IMR-90 (cell line): ENCODE results near the gene ACOXL. TPM values are rescaled to one million over a fixed set of nuclear protein-coding genes. Genes with fewer than 3 reads are reported as not detected.
A peak's percentile ranks its signal among the peaks of the same experiment; 100 is the strongest.

Source experiments
- ATAC-seq: fragments of 200-7000 bp; cut with Tn5 transposase; 2 replicates; pipeline ENCODE4 v1.9.1; 2020; ENCODE audit warnings: low read depth, mild to moderate bottlenecking, moderate library complexity
- BruUV-seq: library from RNA; stranded (reverse); fragments of 400-500 nt; replicated peaks from 2 replicates; lab custom pipeline; 2021; lab: Mats Ljungman, UMichigan
- CTCF ChIA-PET: fragments of 300-600 bp; formaldehyde crosslinking; extraction: SDS; loops from one replicate; lab custom pipeline; 2021; ENCODE audit warnings: antibody characterized with exemption; lab: Yijun Ruan, JAX
- POLR2A ChIA-PET: fragments of 300-600 bp; sonication (Branson Sonifier 250); formaldehyde crosslinking; loops from one replicate; lab custom pipeline; 2022; ENCODE audit warnings: antibody characterized with exemption; ENCODE audit not compliant: unreplicated experiment; lab: Charles Lee
- DNase-seq: peaks from one replicate; pipeline ENCODE4 v3.0.0; 2013
- H2AFZ ChIP-seq: replicated peaks from 2 replicates; pipeline ENCODE3; 2013; ENCODE audit warnings: low read length, mild to moderate bottlenecking; ENCODE audit not compliant: poor library complexity
- H2AK5ac ChIP-seq: 2 replicates; pipeline ENCODE4 v1.6.1; 2013; ENCODE audit warnings: low read depth, low read length, inconsistent platforms
- H2AK9ac ChIP-seq: replicated peaks from 2 replicates; pipeline ENCODE3; 2013; ENCODE audit warnings: mild to moderate bottlenecking, low read depth, low read length, moderate library complexity; ENCODE audit not compliant: poor library complexity
- H2BK120ac ChIP-seq: 2 replicates; pipeline ENCODE4 v1.6.1; 2013; ENCODE audit warnings: low read depth, low read length, inconsistent platforms
- H2BK15ac ChIP-seq: 3 replicates; pipeline ENCODE4 v1.6.1; 2013; ENCODE audit warnings: low read depth, low read length, inconsistent platforms
- H2BK20ac ChIP-seq: 2 replicates; pipeline ENCODE4 v1.6.1; 2013; ENCODE audit warnings: low read depth, mild to moderate bottlenecking, inconsistent platforms, low read length, moderate library complexity
- H2BK5ac ChIP-seq: 2 replicates; pipeline ENCODE4 v1.6.1; 2013; ENCODE audit warnings: mild to moderate bottlenecking, low read depth, low read length, inconsistent platforms; ENCODE audit not compliant: poor library complexity, severe bottlenecking
- H3K14ac ChIP-seq: replicated peaks from 2 replicates; pipeline ENCODE4 v1.6.1; 2013; ENCODE audit warnings: low read depth, low read length, inconsistent platforms
- H3K18ac ChIP-seq: 2 replicates; pipeline ENCODE4 v1.6.1; 2013; ENCODE audit warnings: low read depth, low read length, control low read depth
- H3K23ac ChIP-seq: 2 replicates; pipeline ENCODE4 v1.6.1; 2013; ENCODE audit warnings: low read depth, low read length, inconsistent platforms
- H3K27ac ChIP-seq: 2 replicates; pipeline ENCODE4 v1.5.1; 2013; ENCODE audit warnings: mild to moderate bottlenecking, control low read depth, low read length; ENCODE audit not compliant: insufficient read depth
- H3K27me3 ChIP-seq: 2 replicates; pipeline ENCODE4 v1.6.1; 2013; ENCODE audit warnings: low read length; ENCODE audit not compliant: control insufficient read depth, insufficient read depth
- H3K36me3 ChIP-seq: 2 replicates; pipeline ENCODE4 v1.6.1; 2013; ENCODE audit warnings: low read length, mixed read lengths; ENCODE audit not compliant: control insufficient read depth, insufficient read depth
- H3K4ac ChIP-seq: 2 replicates; pipeline ENCODE4 v1.6.1; 2013; ENCODE audit warnings: low read depth, low read length, inconsistent platforms
- H3K4me1 ChIP-seq: 2 replicates; pipeline ENCODE4 v1.6.1; 2013; ENCODE audit warnings: low read length, mixed read lengths; ENCODE audit not compliant: control insufficient read depth, insufficient read depth
- H3K4me2 ChIP-seq: 2 replicates; pipeline ENCODE4 v1.6.1; 2013; ENCODE audit warnings: low read depth, mild to moderate bottlenecking, control low read depth, low read length, moderate library complexity
- H3K4me3 ChIP-seq: 2 replicates; pipeline ENCODE4 v1.5.1; 2013; ENCODE audit warnings: low read depth, mild to moderate bottlenecking, control low read depth, low read length, moderate library complexity; ENCODE audit not compliant: insufficient read depth
- H3K56ac ChIP-seq: 2 replicates; pipeline ENCODE4 v1.6.1; 2013; ENCODE audit warnings: low read length, inconsistent platforms; ENCODE audit not compliant: insufficient read depth; ENCODE audit errors: extremely low read depth
- H3K79me1 ChIP-seq, 2 experiments: 2 replicates each; pipeline ENCODE4 v1.6.1; 2013; ENCODE audit warnings: low read length in 2 of 2, inconsistent platforms in 1 of 2, low read depth in 1 of 2
- H3K9ac ChIP-seq: 2 replicates; pipeline ENCODE4 v1.6.1; 2013; ENCODE audit warnings: low read depth, low read length, control low read depth
- H3K9me1 ChIP-seq: 2 replicates; pipeline ENCODE4 v1.6.1; 2013; ENCODE audit warnings: low read length, inconsistent platforms; ENCODE audit not compliant: insufficient read depth
- H3K9me3 ChIP-seq: 2 replicates; pipeline ENCODE4 v1.6.1; 2013; ENCODE audit warnings: low read length; ENCODE audit not compliant: control insufficient read depth, insufficient read depth
- H4K20me1 ChIP-seq: 2 replicates; pipeline ENCODE4 v1.6.1; 2013; ENCODE audit warnings: low read length, inconsistent platforms; ENCODE audit not compliant: insufficient read depth
- H4K5ac ChIP-seq: 2 replicates; pipeline ENCODE4 v1.6.1; 2013; ENCODE audit warnings: mild to moderate bottlenecking, low read depth, low read length, control low read depth
- H4K8ac ChIP-seq, 2 experiments: 2 replicates each; pipeline ENCODE4 v1.6.1; 2013; ENCODE audit warnings: low read depth in 2 of 2, low read length in 2 of 2, control low read depth in 1 of 2, inconsistent platforms in 1 of 2
- H4K91ac ChIP-seq: 2 replicates; pipeline ENCODE4 v1.6.1; 2013; ENCODE audit warnings: low read depth, low read length, inconsistent platforms; ENCODE audit not compliant: insufficient read depth
- BHLHE40 ChIP-seq: fragments of 150-350 bp; IDR thresholded peaks from 2 replicates; pipeline ENCODE4 v1.6.1; 2016; ENCODE audit warnings: mild to moderate bottlenecking, low read depth, low read length
- CEBPB ChIP-seq: IDR thresholded peaks from 2 replicates; pipeline ENCODE4 v1.6.1; 2012; ENCODE audit warnings: low read depth, low read length, improper control_type of control experiment
- CTCF ChIP-seq: conservative IDR thresholded peaks from 2 replicates; pipeline ENCODE4 v1.5.1; 2012; ENCODE audit warnings: mild to moderate bottlenecking, low read depth, low read length, improper control_type of control experiment
- MAZ ChIP-seq: IDR thresholded peaks from 2 replicates; pipeline ENCODE4 v1.6.1; 2012; ENCODE audit warnings: low read depth, mild to moderate bottlenecking, low read length, improper control_type of control experiment, moderate library complexity, borderline replicate concordance
- NFE2L2 ChIP-seq: fragments of 150-350 bp; IDR thresholded peaks from 2 replicates; pipeline ENCODE4 v1.6.1; 2016; ENCODE audit warnings: low read depth, mild to moderate bottlenecking, low read length
- POLR2A ChIP-seq: IDR thresholded peaks from 2 replicates; pipeline ENCODE4 v1.6.1; 2012; ENCODE audit warnings: mild to moderate bottlenecking, low read depth, low read length
- RAD21 ChIP-seq: IDR thresholded peaks from 2 replicates; pipeline ENCODE4 v1.6.1; 2012; ENCODE audit warnings: low read length, improper control_type of control experiment
- RCOR1 ChIP-seq: IDR thresholded peaks from 2 replicates; pipeline ENCODE4 v1.6.1; 2012; ENCODE audit warnings: mild to moderate bottlenecking, low read length, improper control_type of control experiment; ENCODE audit not compliant: insufficient replicate concordance
- RFX5 ChIP-seq: IDR thresholded peaks from 2 replicates; pipeline ENCODE4 v1.8.0; 2012; ENCODE audit warnings: low read depth, mild to moderate bottlenecking, low read length, moderate library complexity
- SMC3 ChIP-seq: fragments of 150-350 bp; IDR thresholded peaks from 2 replicates; pipeline ENCODE4 v1.6.1; 2016; ENCODE audit warnings: low read depth, mild to moderate bottlenecking, antibody characterized with exemption, low read length, moderate library complexity
- WGBS, 2 experiments: methylation state at CpG; one replicate each; pipeline versions ENCODE4 v1.1.5 to v1.1.7; 2013; ENCODE audit warnings: missing lambda C conversion rate in 2 of 2; ENCODE audit not compliant: insufficient read length in 1 of 2; ENCODE audit errors: extremely low coverage in 2 of 2; 5-methylcytosine and 5-hydroxymethylcytosine counted together
- dilution Hi-C: fragments of 300-500 bp; cut with HindIII; formaldehyde crosslinking; loops from one replicate; pipeline ENCODE4 v1.14.3; 2018; ENCODE audit warnings: low sequenced_read_pairs; ENCODE audit not compliant: unreplicated experiment
- in situ Hi-C: fragments of 300-500 bp; cut with MboI; formaldehyde crosslinking; loops from 3 replicates; pipeline ENCODE4 v1.14.3; 2019; ENCODE audit warnings: low sequenced_read_pairs, inconsistent platforms, mixed read lengths
- intact Hi-C: fragments of 100-400 bp; cut with micrococcal nuclease; formaldehyde crosslinking; loops from 2 replicates; pipeline ENCODE4 v1.10.0; 2022
- polyA plus RNA-seq, 3 experiments: library from polyadenylated mRNA; depleted of rRNA; stranded (reverse); fragments of >200 nt; gene quantifications; 2 replicates each; pipeline ENCODE4 v1.2.3, GENCODE V29; 2012; ENCODE audit warnings: low replicate concordance in 1 of 3
- total RNA-seq: library from RNA; depleted of rRNA; stranded (reverse); fragments of >200 nt; gene quantifications from 2 replicates; pipeline ENCODE4 v1.2.3, GENCODE V29; 2012
- TF ChIP-seq, protein P1 (sequence below): fragments of 150-350 bp; IDR thresholded peaks from 2 replicates; pipeline ENCODE4 v1.6.1; 2017; ENCODE audit warnings: mild to moderate bottlenecking, antibody characterized with exemption, low read length, low read depth

Gene ACOXL
- total and polyA plus RNA-seq, 2 of the 4 experiments (the other 2 are of a cell fraction), result not detected

DNA sequence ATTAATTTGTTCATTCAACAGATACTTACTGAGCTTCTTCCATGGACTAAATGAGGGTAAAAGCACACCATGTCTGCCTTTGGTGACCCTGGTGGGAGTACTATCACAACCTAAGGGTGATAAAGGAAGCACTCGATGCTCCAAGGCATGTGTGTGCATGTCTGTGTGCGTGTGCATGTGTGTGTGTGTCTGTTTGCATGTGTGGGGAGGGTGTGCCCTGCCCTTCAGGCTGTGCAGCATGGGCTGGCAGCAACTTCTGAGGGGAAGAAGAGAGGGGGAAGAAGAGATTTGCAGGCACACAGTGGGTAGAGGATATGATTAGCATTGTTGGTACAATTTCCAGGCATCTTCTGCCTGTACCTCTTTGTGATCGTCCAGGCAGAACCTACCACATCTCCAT is 121.6 kb downstream of the ACOXL start:
- Histone ChIP-seq H2BK120ac (no peak overlapping the region), H3K27ac (no peak overlapping the region), H3K14ac (no peak overlapping the region), H2AFZ (no peak overlapping the region), H2BK15ac (no peak overlapping the region), H4K8ac (no peak overlapping the region), H3K4me3 (no peak overlapping the region), H4K5ac (no peak overlapping the region), H2BK5ac (no peak overlapping the region), H4K20me1 (no peaks in the 10 kb centered on the region), H2AK5ac (no peak overlapping the region), H3K4me1 (no peaks in the 10 kb centered on the region), H3K27me3 (peaks cover 14% of the 10 kb centered on the region), H4K91ac (no peak overlapping the region), H3K9me1 (no peaks in the 10 kb centered on the region), H3K36me3 (no peaks in the 10 kb centered on the region), H3K79me1 (no peaks in the 10 kb centered on the region), H3K56ac (no peak overlapping the region), H3K18ac (no peak overlapping the region), H3K4me2 (no peak overlapping the region), H3K9ac (no peak overlapping the region), H3K9me3 (no peaks in the 10 kb centered on the region), H3K4ac (no peak overlapping the region), H2AK9ac (peak overlapping the region; percentile 13), H2BK20ac (no peak overlapping the region), H3K23ac (no peak overlapping the region)
- DNase-seq, result no peak
- dilution Hi-C loops, result no loop called here
- POLR2A ChIA-PET, result no interaction called here
- BruUV-seq, result no TSS peak
- CTCF ChIA-PET, result no interaction called here
- in situ Hi-C loops, result no loop called here
- no peak for ATAC-seq
- intact Hi-C loops, result no loop called here
- TF ChIP-seq RAD21, result no peak
- no peak for TF ChIP-seq CTCF
- TF ChIP-seq CEBPB, result no peak
- no peak for TF ChIP-seq RCOR1
- no peak for TF ChIP-seq POLR2A
- TF ChIP-seq, protein P1, sequence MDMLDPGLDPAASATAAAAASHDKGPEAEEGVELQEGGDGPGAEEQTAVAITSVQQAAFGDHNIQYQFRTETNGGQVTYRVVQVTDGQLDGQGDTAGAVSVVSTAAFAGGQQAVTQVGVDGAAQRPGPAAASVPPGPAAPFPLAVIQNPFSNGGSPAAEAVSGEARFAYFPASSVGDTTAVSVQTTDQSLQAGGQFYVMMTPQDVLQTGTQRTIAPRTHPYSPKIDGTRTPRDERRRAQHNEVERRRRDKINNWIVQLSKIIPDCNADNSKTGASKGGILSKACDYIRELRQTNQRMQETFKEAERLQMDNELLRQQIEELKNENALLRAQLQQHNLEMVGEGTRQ, result no peak
- no peak for TF ChIP-seq SMC3
- no peak for TF ChIP-seq MAZ
- no peak for TF ChIP-seq NFE2L2
- no peak for TF ChIP-seq RFX5
- no peak for TF ChIP-seq BHLHE40
- WGBS, 2 experiments, result 40% methylated on average over 1 of the region's 3 CpGs; no CpG with 5 or more reads in 1 of the 2 experiments
